Neutrophil (primary cell): Measurements from ENCODE around the gene SMOC2.

Experiments
- H3K27ac ChIP-seq: fragments of 200-600 bp; sonication (generic); 2 replicates; pipeline ENCODE4 v1.5.1; 2016; ENCODE audit warnings: mild to moderate bottlenecking, moderate library complexity
- H3K27me3 ChIP-seq: fragments of 200-600 bp; sonication (generic); 2 replicates; pipeline ENCODE4 v1.6.0; 2016; ENCODE audit warnings: mild to moderate bottlenecking
- H3K36me3 ChIP-seq: fragments of 200-600 bp; sonication (generic); 2 replicates; pipeline ENCODE4 v1.5.1; 2017
- H3K4me1 ChIP-seq, 2 experiments: fragments of 200-600 bp in 1 of 2; sonication (generic) in 1 of 2; 1 replicate in 1 of 2; 2 replicates in 1 of 2; pipeline versions ENCODE4 v1.5.1 to v1.6.1; 2013 to 2016; ENCODE audit warnings: low read depth in 1 of 2, low read length in 1 of 2, mild to moderate bottlenecking in 1 of 2, moderate library complexity in 1 of 2; ENCODE audit not compliant: control insufficient read depth in 1 of 2, insufficient read depth in 1 of 2
- H3K4me3 ChIP-seq, 2 experiments: fragments of 200-600 bp in 1 of 2; sonication (generic) in 1 of 2; 1 replicate in 1 of 2; 2 replicates in 1 of 2; pipeline ENCODE4 v1.5.1; 2013 to 2016; ENCODE audit warnings: low read depth in 1 of 2, low read length in 1 of 2, mild to moderate bottlenecking in 1 of 2, moderate library complexity in 1 of 2
- H3K9me3 ChIP-seq: fragments of 200-600 bp; sonication (generic); 2 replicates; pipeline ENCODE4 v1.5.1; 2016
- TF ChIP-seq, protein P1 (sequence below): fragments of 200-600 bp; sonication (generic); IDR thresholded peaks from 2 replicates; pipeline ENCODE4 v1.5.1; 2016; ENCODE audit warnings: antibody characterized with exemption

SMOC2 gene

DNA sequence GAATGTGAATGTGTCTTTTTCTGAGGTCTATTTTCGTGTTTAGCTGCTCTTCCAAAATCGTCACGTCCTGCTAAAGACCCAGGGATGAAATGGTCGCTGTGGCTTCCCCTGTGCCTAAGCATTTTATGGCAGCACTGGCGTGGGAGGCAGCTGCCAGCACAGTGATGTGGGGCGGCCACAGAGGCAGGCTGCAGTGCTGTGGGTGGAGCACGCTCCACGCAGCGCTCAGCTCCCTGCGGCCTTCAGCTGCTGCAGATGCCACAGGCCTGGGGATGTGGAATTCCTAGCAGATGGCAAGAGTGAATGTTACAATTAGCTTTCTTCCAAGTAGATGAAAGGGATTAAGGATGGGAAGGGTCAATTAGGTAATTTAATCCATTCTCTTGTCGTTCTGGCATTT, 242.6 kb downstream of the SMOC2 start:
- no peaks in the 10 kb centered on the region for H3K4me1 ChIP-seq
- no peak overlapping the region for H3K27ac ChIP-seq
- no peaks in the 10 kb centered on the region for H3K9me3 ChIP-seq
- TF ChIP-seq, protein P1, sequence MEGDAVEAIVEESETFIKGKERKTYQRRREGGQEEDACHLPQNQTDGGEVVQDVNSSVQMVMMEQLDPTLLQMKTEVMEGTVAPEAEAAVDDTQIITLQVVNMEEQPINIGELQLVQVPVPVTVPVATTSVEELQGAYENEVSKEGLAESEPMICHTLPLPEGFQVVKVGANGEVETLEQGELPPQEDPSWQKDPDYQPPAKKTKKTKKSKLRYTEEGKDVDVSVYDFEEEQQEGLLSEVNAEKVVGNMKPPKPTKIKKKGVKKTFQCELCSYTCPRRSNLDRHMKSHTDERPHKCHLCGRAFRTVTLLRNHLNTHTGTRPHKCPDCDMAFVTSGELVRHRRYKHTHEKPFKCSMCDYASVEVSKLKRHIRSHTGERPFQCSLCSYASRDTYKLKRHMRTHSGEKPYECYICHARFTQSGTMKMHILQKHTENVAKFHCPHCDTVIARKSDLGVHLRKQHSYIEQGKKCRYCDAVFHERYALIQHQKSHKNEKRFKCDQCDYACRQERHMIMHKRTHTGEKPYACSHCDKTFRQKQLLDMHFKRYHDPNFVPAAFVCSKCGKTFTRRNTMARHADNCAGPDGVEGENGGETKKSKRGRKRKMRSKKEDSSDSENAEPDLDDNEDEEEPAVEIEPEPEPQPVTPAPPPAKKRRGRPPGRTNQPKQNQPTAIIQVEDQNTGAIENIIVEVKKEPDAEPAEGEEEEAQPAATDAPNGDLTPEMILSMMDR = no peak
- H3K27me3 ChIP-seq = no peaks in the 10 kb centered on the region
- H3K4me3 ChIP-seq = no peak overlapping the region
- no peaks in the 10 kb centered on the region for H3K36me3 ChIP-seq

GRCh38 chr6:168684471-168684870, 243.5 kb downstream of the SMOC2 start:
- TF ChIP-seq, protein P1 = no peak
- Histone ChIP-seq H3K36me3 (no peaks in the 10 kb centered on the region), H3K27me3 (no peaks in the 10 kb centered on the region), H3K4me3 (no peak overlapping the region), H3K4me1 (no peaks in the 10 kb centered on the region), H3K9me3 (no peaks in the 10 kb centered on the region), H3K27ac (no peak overlapping the region)

- H3K27ac ChIP-seq = no peak overlapping the region
- H3K36me3 ChIP-seq = no peaks in the 10 kb centered on the region
- TF ChIP-seq, protein P1 = no peak
- H3K27me3 ChIP-seq = no peaks in the 10 kb centered on the region
- H3K9me3 ChIP-seq = no peaks in the 10 kb centered on the region
- no peak overlapping the region for H3K4me3 ChIP-seq
- no peaks in the 10 kb centered on the region for H3K4me1 ChIP-seq
Observed at GRCh38 chr6:168684906-168685305, 243.9 kb downstream of the SMOC2 start.

- Histone ChIP-seq H3K27me3 (no peaks in the 10 kb centered on the region), H3K4me1 (no peaks in the 10 kb centered on the region), H3K36me3 (no peaks in the 10 kb centered on the region), H3K9me3 (no peaks in the 10 kb centered on the region), H3K4me3 (no peak overlapping the region), H3K27ac (no peak overlapping the region)
- TF ChIP-seq, protein P1 = no peak
Observed at GRCh38 chr6:168686029-168686738, 245.2 kb downstream of the SMOC2 start.

DNA sequence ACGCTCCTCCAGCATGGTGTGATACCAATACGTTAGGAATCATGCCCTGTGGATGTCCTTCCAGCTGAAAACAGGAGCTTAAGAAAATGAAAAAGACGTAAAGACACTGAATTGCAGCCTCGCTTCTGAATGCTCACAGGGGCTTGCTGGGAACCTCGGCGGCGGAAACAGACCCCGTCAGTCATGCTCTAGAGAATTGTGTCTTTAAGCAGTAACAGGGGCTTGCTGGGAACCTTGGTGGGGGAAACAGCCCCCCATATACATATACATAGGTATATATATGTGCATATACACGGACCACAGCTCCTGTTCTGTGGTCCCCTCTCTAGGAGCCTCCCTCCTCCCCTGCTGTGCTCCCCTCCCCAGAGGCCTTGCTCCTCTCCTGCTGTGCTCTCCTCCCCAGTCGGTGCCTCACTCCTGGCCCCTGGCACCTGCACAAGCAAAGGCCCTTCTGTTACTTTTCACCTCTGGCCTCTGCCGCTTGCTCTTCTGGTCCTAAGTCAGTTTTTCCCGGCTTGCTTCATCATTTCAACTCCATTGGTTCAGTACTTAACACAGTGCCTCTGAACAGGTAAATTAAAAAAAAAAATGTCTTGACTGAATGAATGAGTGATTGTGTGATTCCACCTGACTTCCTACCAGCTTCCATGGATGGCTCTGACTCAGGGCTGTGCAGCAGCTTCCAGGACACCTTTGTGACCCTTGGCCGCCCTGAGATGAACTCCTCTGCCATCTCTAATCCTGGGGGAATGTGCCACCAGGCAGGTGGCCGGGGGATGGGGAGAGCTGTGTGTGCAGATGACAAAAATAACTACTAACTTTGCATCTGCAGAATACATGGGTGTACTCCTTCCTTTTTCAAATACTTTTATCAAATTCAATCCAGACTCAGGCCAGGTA, 246.1 kb downstream of the SMOC2 start:
- TF ChIP-seq, protein P1 = no peak
- no peak overlapping the region for H3K4me3 ChIP-seq
- H3K36me3 ChIP-seq = no peaks in the 10 kb centered on the region
- H3K27me3 ChIP-seq = no peaks in the 10 kb centered on the region
- H3K9me3 ChIP-seq = no peaks in the 10 kb centered on the region
- H3K4me1 ChIP-seq = no peaks in the 10 kb centered on the region
- H3K27ac ChIP-seq = no peak overlapping the region
